NK-92 (cell line): ENCODE results near the gene CORO2B.
"Not testable (repeated sequence)": the region's sequence is repeated elsewhere in the genome, so short reads cannot be mapped to it uniquely, and the experiment has no call there.

Experiments used
- DNase-seq: peaks from one replicate; lab custom pipeline; 2025; ENCODE audit not compliant: unreplicated experiment; lab: John Stamatoyannopoulos, UW

The CORO2B gene

DNA sequence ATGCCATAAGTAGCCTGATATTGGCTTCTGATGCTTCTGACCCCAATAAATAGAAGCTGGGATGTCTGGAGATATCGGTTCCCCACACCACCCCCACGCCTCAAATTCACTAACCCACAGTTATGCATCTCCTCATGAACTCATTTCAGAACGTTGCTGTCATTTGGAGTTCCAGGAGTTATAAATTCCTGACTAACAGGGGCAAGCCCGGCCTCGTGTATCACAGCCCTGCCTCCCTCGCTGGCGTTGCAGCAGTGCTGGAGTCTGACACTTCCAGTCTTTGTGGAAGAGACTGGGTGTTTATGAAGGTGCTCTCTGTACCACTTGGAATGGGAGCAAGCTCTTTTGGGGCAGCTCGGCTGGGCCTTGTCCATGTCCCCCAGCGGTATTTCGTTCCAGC, 140.9 kb downstream of the CORO2B start:
- DNase-seq, result no peak

DNA sequence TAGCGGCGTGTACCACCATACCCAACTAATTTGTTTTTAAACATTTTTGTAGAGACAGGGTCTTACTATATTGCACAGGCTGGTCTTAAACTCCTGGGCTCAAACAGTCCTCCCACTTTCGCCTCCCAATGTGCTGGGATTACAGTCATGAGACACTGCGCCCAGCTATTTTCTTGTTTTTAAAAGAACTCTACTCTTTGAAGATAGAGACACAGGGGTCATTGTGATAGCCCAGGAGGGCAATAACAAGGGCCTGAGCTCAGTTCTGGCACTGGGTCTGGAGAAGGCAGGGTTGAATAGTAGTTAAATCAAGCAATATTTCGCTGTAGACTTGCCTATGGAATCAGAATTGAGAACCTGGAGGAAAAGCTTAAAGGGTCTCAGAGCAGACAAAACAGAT, 143.1 kb downstream of the CORO2B start:
- DNase-seq, result no peak

DNA sequence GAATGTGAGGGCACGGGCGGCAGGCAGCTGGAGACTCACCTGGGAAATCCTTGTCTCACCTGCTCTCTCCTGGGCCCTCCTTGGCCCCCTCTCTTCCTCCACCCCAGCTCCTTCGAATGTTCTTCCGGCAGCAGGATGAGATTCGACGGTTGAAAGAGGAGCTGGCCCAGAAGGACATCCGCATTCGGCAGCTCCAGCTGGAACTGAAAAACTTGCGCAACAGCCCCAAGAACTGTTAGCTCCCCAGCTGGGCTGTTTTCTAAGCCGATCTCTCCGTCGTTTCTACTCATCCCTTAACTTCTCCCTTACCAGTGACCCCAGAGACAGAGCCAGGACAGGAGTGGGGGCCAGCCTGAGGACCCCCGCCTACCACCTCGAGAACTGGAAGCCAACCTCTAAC, 146.9 kb downstream of the CORO2B start:
- DNase-seq, result no peak

DNA sequence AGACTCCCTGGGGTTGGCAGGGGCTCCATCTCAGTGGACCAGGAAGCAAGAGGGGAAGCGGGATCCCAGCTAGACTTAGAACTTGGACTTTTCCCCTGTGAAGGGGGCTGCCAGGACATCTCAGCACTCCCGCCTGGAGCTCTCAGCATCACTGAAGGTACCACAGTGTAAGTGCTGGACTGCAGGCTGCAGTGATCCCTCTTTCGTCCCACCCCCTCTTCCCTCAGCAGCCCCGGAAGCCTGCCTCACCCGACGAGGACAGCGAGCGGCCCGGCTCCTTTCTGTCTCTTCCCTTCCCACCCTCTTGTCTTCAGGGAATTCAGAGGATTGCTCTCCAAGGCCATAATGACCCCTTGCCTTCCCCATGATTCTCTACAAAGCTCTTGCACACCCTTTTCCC, 147.5 kb downstream of the CORO2B start:
- no peak for DNase-seq

DNA sequence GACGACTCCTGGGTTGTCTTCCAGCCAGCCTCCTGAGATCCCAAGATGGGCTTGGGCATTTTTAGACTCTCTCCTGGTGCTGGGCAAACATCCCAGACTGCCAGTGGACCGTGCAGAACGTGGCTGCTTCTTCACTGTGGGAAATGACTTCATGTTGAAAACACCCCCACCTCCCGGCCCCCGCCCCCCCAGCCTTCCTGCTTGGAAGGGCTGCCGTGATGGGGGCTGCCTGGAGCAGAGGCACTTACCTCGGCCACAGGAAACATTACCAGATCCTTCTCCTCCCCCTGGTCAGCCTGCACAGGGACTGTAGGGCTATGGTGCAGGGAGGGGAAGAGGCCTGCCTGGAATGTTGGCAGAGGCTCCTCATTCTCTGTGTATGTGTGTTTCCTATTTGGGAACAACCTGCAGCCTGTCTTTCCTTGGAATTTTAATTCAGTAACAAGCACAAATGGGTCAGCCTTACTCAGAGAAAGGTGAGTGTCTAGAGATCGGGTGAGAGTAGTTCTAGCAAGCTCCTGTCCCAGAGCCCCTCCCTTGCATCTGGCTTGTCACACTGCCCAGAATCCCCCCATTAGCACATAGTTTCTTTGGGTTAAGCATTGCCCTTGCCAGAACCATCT, 151.1 kb downstream of the CORO2B start:
- no peak for DNase-seq

DNA sequence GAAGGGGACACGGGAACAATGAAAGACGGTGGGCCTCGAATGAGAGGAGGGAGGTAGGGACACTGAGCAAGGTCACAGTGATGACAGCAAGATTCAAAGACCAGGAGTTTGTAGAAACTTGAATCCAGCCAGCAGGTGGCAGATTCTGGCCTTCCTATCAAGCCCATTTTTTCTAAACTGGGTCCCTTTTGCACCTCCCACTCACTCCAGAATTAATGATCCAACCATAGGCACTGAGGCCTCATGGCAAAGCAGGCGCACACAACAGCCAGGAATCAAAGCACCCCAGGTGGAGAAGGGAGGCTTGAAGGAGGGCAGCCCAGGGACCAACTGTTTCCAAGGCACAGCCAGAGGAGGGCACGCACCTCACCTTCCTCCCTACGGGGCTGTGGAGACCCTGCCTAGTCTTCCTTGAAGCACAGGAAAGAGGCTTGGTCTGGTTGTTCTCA, 151.7 kb downstream of the CORO2B start:
- no peak for DNase-seq

DNA sequence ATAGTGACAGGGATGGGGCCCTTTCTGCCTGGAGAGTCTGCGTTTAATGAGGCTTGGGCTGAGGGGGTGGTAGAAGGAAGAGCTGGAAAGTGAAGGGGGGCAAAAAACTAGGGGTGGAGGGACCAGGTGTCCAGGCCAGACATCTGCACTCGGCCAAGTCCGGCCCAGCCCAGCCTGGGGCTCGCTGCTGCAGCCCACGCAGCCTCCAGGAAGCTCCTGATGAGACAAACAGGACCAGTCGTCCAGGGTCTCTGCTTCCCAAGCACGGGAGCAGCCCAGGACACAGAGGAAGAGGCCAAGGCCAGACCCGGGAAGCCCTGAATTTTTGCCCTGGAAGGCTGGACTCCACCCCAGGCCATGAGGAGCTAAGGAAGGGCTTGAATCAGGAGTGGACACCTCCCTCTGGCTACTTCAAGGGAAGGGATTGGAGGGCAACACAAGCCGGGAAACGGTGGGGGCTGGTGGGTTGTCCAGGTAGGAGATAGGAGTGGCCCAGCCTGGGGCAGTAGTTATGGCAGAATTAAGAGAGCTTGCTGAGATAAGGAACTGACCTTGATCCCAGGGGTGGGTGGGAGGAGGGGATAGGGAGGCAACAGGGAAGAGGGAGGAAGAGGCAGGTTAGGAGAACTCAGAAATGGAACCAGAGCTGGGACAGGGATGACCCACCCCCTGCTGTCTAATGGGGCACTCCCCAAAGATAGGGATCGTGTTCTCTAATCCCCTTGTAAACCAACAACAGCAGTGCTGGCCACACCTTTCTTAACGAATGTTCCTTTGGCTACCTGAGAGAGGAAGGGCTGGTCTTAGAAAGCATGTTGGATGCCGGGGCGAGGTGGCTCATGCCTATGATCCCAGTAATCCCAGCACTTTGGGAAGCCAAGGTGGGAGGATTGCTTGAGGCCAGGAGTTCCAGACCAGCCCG, 152.4 kb downstream of the CORO2B start:
- DNase-seq, result no peak

DNA sequence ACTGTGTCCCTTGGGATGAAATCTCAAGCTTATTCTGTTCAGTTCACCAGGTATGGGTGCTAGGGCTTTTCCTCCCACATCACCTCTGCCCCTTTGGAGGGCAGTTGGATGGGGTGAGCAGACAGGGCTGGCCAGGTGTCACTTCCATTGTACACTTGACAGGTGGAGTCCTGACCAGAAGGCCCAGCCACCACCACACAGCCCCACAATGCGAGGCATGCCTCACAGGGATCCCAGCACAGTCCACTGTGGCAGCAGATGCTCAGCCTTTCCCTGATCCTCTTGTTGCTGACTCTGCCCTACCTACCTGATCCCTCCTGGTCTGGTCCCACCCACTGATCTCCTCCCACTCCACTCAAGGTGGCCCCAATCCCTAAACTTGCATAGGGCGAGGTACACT, 153.7 kb downstream of the CORO2B start:
- no peak for DNase-seq

DNA sequence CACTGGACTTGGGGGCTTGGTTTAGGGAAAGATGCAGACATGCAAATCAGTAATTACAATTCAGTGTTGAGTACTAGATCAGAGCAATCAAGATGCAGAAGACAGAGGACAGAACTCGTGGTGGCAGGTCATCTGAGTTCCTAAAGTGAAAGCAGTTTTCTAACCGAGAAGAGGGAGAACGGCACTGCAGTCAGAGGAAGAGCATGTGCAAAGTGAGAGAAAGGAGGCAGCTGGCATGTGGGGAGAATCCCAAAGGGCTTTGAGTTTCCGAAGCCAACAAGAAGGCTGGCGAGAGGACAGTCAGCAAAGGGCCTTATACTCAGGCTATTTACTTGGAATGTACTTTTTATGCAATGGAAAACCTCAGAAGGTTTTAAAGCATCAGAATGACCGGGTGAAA, 154.9 kb downstream of the CORO2B start:
- no peak for DNase-seq

DNA sequence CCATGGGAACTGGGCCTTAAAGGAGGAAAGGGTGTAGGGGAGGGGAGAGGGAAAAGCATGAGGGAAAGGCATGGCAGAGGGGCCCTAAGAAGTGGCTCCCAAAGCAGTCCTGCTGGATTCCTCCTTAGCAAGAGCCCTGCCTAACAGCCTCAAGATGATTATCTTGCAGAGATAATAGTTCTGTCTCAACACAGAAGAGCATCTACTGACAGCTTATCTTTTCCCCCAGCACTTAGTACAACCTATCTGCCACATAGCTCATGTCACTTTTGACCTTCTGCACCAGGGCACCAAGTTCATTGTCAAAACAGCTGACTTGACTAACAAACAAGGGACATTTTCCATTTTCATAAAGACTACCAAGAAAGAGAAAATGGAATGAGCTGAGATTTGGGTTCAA, 155.6 kb downstream of the CORO2B start:
- DNase-seq, result no peak

DNA sequence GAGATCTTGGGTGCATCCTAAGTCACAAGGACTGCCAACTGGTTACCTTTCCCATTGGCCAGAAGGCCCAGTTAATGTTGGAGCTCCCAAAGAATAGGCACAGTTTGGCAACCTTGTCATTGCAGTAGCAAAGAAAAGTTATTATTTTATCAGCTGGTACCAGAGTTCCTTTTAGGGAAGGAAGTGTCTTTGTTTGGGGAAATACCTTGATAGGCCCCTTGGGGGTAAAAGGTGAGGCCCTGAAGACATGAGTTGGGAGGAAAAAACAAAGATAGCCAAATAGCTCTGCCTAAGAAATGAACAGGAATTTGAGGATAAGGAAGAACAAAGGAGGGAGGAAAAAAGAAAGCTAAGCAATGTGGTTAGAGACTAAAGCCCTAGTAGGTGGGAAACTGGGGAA, 156.1 kb downstream of the CORO2B start:
- DNase-seq, result no peak

DNA sequence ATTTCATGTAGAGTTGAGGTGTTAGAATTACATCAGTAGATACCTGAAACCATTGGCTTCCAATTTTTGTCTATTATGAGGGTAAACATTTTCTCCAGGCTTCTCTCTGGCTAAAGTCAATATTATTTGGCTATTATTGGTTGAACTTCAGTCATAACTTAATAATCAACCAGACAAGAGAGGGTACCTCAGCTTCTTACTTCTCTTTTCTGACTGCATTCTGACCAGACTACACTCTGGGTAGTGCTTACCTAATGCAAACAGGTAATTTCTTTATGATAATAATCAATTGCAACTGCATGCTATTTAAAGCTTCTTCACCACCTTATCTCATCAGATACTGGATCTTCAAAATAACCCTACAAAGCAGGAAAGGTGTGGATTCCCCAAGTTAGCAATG, 156.8 kb downstream of the CORO2B start:
- no peak for DNase-seq

DNA sequence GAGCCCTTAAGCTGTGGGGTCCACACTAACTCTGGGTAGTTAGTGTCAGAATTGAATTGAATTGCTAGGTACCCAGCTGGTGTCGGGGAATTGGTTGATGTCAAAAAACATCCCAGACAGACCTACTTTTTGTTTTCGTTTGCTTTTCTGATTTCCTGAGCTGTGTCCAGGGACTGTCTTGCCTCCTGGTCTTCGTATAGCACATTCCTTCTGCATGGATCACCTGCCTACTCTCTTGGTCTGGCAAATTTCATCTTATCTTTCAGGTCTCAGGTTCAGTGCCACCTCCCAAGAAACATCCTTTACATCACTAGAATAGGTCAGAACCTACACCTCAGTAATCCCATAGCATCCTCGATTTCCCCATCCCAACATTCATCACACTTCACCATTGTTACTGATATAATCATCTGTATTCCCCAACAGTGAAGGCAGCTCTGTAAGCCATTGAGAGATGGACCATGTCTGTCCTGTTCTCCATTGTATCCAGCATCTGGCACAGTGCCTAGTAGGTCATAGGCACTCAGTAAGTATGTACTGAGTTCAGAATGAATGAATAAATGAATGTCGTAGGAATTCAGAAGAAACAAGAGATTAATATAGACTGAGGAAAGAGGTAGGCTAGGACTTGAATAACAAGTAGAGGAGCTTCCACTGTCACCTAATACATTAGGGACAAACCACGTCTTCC, 160.7 kb downstream of the CORO2B start:
- no peak for DNase-seq

DNA sequence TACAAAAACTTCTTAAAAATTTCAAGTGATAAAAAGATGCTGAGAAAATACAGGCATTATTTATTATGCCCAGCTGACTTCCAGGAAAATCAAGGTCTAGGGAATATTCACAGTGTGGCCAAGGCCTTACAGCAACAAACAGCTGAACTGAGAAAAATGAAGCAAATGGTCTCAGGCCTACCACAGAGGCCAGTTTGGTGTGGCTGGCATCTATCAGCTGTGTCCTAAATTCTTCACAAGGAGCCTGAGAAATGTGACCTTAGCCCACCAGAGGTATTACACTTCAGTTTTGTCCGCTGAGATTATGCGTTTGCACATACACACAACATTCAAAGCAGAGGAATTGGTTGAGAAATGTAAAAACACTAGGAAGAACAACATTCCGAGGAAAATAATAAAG, 164.5 kb downstream of the CORO2B start:
- no peak for DNase-seq

DNA sequence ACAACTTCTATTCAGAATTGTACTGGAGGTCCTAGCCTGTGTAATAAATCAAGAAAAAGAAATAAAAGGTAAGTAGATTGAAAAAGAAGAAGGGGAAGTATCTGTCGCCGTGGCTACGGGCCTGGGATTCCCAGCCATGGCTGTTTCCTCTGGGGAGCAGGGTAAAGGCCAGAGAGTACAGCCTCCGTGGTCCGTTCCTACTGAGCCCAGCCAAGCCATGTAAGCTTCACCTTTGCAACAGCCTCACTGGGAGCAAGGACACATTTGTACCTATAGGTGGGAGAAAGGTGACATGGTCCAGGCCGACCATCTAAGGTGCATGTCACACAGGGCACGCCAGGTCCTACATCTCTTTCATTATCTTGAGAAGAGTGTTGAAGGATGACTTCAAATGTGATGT, 170.6 kb downstream of the CORO2B start:
- DNase-seq, result no peak

DNA sequence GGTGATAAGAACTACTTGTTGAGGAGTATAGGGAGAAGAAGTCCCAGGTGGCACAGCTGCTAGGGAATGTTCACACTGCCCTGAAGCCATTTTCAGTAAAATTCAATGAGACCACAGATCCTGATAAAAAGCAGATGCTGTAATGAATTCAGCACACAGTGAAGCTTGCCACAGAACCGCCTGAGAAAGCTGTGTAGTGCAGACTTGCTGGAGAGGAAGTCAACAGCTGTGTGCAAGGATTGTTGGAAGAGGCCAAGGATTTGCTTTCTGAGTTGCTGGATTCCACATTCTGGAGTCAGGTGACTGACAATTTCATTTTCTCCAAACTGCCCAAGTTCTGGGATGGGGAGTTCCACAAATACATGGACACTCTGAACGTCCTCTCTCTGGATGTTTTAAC, 171.0 kb downstream of the CORO2B start:
- no peak for DNase-seq

DNA sequence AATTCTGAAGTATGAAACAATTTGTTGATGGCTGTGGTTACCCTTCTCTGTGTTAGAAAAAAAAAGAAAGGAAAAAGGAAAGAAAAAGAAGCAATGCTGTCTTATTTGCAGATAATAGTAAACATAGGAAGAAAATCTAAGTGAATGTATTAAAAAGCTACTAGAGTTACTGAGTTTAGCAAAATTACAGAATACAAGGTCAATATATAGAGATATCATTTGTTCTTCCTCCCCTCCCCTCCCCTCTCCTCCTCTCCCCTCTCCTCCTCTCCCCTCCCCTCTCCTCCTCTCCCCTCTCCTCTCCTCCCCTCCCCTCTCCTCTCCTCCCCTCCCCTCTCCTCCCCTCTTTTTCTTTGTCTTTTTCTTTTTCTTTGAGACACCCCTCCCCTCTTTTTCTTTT, 172.8 kb downstream of the CORO2B start:
- DNase-seq, result no peak

DNA sequence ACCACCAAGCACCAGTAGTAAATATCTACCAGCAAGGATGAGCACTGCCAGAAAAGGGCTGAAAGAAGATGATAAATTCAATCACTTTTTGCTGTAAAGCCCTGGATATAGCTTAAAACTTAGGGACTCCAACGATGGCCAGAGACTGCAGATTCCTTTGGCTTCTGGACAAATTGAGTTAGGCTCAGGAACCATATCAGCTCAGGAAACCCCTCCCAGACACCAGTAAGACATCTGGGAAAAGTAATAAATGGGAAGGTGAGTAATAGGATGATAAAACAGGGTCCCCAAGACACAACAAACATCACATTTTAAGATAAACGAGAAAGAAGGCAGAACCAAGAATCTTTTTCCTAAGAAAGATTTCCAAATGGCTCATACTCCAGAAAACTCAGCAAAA, 176.9 kb downstream of the CORO2B start:
- DNase-seq, result no peak

DNA sequence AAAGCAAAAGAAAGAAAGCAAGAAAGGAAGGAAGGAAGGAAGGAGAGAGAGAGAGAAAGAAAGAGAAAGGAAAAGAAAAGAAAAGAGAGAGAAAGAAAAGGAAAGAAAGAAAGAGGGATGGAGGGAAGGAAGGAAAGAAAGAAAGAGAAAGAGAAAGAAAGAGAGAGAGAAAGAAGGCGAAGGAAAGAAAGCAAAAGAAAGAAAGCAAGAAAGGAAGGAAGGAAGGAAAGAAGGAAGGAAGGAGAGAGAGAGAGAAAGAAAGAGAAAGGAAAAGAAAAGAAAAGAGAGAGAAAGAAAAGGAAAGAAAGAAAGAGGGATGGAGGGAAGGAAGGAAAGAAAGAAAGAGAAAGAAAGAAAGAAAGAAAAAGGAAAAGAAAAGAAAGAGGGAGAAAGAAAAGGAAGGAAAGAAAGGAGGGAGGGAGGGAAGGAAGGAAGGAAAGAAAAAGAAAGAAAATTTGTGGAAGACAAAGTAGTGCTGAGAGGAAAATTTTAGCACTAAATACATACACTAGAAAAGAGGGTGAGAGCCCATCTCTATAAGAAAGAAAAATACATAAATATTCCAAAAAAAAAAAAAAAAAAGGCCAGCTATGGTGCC, 181.3 kb downstream of the CORO2B start:
- DNase-seq, result not testable (repeated sequence)

DNA sequence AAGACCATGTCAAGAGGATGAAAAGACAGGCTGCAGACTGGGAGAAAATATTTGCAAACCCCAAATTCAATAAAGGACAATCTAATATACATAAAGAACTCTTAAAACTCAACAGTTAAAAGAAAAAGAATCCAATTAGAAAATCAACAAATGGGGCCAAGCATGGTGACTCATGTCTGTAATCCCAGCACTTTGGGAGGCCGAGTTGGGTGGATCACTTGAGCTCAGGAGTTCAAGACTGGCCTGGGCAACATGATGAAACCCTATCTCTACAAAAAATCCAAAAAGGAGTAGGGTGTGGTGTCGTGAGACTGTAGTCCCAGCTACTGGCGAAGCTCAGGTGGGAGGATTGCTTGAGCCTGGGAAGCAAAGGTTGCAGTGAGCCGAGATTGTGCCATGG, 184.3 kb downstream of the CORO2B start:
- DNase-seq, result no peak

DNA sequence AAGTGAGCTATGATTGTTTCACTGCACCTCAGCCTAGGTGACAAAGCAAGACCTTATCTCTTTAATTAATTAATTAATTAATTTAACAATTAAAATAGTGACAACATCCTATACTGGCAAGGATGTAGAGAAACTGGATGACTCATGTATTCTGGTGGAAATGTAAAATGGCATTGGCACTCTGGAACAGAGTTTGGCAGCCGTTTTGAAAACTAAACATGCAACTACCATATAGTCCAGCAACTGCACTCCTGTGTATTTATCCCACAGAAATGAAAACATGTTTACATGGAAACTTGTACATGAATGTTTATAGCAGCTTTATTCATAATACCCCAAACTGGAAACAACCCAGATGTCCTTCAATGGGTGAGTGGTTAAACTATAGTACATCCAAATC, 185.3 kb downstream of the CORO2B start:
- DNase-seq, result no peak
